ENCODE data around the gene GJB5. TPM values are rescaled to one million over a fixed set of nuclear protein-coding genes. Genes with fewer than 3 reads are reported as not detected.

The GJB5 gene
- total and polyA plus RNA-seq, 9 of the 15 experiments (the other 6 are each of a cell fraction or from before 2014, with no cell fraction given): 0.04 TPM; not detected in 8

DNA sequence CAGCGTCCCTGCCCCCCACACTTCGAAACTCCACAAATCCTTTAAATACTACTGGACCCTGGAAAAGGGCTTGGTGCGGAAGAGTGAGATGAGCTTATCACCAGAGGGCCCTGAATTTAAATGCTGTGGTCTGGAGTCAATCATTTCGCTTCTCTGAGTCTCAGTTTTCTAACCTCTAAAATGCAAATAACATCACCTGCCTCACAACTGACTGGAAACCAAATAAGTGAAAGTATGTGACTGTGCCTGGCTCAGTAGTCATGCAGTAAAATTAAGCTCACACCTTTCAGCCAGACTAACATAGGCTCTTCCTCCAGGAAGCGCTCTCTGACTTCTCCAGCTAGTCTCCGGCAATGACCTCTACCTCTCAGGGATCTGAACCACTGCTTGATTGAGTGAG lies 42.1 kb downstream of the GJB5 start:
- ChIA-PET CTCF (ENCODE audit: low intra/inter-chr PET ratio) (no interaction called here), POLR2A (interaction anchor here (0.6 to 1.2 kb wide), 2 partner anchors 16 to 39 kb away, joined by 4 read pairs; no protein-coding TSS in a partner anchor)
- BruUV-seq (replicated peaks): no TSS peak
- FAIRE-seq (no peak), DNase-seq (ENCODE audit: extremely low read depth in 1 of 4, low spot score in 3 of 4) (peak in 1 of 4 experiments; percentile 3), ATAC-seq (peak; percentile 32; the same call in 1 of the 3 replicates)
- Histone ChIP-seq H3K27ac (ENCODE audit: extremely low read depth, low read depth, low read length) (no peak overlapping the region), H2AFZ (ENCODE audit: low read depth, low read length) (no peak overlapping the region), H4K20me1 (replicated peaks; ENCODE audit: control insufficient read depth, insufficient read depth, low read length) (no peaks in the 10 kb centered on the region; the same call in 1 of the 2 replicates), H3K4me3 (no peak overlapping the region), H3K4me1 (replicated peaks in 1 of 2; ENCODE audit: control insufficient read depth in 2 of 2, insufficient read depth in 2 of 2, low read length in 2 of 2) (peaks cover 0 to 3% of the 10 kb centered on the region in 2 experiments; a peak in 1 of 5 replicates), H3K79me2 (ENCODE audit: control insufficient read depth, insufficient read depth, low read length) (no peaks in the 10 kb centered on the region), H3K4me2 (ENCODE audit: insufficient read depth, low read length) (no peak overlapping the region), H3K27me3 (ENCODE audit: control insufficient read depth in 2 of 2, insufficient read depth in 2 of 2, low read length in 2 of 2) (peaks cover 36 to 67% of the 10 kb centered on the region in 2 experiments), H3K36me3 (ENCODE audit: control insufficient read depth, insufficient read depth, low read length) (no peaks in the 10 kb centered on the region), H3K9ac (ENCODE audit: insufficient read depth in 1 of 2, low read depth in 2 of 2, low read length in 2 of 2) (no peak overlapping the region), H3K9me3 (replicated peaks; ENCODE audit: control insufficient read depth, insufficient read depth, low read depth, low read length) (no peaks in the 10 kb centered on the region), H3K9me1 (ENCODE audit: control insufficient read depth, insufficient read depth, low read length) (no peaks in the 10 kb centered on the region)
- intact Hi-C loops (cut with micrococcal nuclease) (no loop called here), in situ Hi-C loops (cut with MboI) (no loop called here)
- TF ChIP-seq RAD21 (CRISPR knock-in tag; conservative IDR thresholded peaks at IDR 0.05 in 1 of 2, IDR thresholded peaks at IDR 0.05 in 1 of 2) (peak in 1 of 2 experiments; percentile 26; a peak in 1 of 4 replicates), TEAD4 (IDR thresholded peaks at IDR 0.05; ENCODE audit: low read length) (no peak), TEAD4 (CRISPR knock-in tag; IDR thresholded peaks at IDR 0.05; ENCODE audit: borderline replicate concordance) (no peak), ZFP36 (IDR thresholded peaks at IDR 0.05; ENCODE audit: low read depth, low read length, partially characterized antibody) (peak; percentile 68)
- TF ChIP-seq, protein P1, sequence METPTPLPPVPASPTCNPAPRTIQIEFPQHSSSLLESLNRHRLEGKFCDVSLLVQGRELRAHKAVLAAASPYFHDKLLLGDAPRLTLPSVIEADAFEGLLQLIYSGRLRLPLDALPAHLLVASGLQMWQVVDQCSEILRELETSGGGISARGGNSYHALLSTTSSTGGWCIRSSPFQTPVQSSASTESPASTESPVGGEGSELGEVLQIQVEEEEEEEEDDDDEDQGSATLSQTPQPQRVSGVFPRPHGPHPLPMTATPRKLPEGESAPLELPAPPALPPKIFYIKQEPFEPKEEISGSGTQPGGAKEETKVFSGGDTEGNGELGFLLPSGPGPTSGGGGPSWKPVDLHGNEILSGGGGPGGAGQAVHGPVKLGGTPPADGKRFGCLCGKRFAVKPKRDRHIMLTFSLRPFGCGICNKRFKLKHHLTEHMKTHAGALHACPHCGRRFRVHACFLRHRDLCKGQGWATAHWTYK (CRISPR knock-in tag; IDR thresholded peaks at IDR 0.05): no peak
- TF ChIP-seq, protein P2, sequence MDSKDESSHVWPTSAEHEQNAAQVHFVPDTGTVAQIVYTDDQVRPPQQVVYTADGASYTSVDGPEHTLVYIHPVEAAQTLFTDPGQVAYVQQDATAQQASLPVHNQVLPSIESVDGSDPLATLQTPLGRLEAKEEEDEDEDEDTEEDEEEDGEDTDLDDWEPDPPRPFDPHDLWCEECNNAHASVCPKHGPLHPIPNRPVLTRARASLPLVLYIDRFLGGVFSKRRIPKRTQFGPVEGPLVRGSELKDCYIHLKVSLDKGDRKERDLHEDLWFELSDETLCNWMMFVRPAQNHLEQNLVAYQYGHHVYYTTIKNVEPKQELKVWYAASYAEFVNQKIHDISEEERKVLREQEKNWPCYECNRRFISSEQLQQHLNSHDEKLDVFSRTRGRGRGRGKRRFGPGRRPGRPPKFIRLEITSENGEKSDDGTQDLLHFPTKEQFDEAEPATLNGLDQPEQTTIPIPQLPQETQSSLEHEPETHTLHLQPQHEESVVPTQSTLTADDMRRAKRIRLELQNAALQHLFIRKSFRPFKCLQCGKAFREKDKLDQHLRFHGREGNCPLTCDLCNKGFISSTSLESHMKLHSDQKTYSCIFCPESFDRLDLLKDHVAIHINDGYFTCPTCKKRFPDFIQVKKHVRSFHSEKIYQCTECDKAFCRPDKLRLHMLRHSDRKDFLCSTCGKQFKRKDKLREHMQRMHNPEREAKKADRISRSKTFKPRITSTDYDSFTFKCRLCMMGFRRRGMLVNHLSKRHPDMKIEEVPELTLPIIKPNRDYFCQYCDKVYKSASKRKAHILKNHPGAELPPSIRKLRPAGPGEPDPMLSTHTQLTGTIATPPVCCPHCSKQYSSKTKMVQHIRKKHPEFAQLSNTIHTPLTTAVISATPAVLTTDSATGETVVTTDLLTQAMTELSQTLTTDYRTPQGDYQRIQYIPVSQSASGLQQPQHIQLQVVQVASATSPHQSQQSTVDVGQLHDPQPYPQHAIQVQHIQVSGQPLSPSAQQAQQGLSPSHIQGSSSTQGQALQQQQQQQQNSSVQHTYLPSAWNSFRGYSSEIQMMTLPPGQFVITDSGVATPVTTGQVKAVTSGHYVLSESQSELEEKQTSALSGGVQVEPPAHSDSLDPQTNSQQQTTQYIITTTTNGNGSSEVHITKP (IDR thresholded peaks at IDR 0.05; ENCODE audit: partially characterized antibody): peak; percentile 68
- TF ChIP-seq, protein P3, sequence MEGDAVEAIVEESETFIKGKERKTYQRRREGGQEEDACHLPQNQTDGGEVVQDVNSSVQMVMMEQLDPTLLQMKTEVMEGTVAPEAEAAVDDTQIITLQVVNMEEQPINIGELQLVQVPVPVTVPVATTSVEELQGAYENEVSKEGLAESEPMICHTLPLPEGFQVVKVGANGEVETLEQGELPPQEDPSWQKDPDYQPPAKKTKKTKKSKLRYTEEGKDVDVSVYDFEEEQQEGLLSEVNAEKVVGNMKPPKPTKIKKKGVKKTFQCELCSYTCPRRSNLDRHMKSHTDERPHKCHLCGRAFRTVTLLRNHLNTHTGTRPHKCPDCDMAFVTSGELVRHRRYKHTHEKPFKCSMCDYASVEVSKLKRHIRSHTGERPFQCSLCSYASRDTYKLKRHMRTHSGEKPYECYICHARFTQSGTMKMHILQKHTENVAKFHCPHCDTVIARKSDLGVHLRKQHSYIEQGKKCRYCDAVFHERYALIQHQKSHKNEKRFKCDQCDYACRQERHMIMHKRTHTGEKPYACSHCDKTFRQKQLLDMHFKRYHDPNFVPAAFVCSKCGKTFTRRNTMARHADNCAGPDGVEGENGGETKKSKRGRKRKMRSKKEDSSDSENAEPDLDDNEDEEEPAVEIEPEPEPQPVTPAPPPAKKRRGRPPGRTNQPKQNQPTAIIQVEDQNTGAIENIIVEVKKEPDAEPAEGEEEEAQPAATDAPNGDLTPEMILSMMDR (IDR thresholded peaks at IDR 0.05 in 2 of 3, conservative IDR thresholded peaks at IDR 0.05 in 1 of 3; ENCODE audit: insufficient read depth in 2 of 3, low read depth in 1 of 3, low read length in 3 of 3): peak in 1 of 3 experiments; percentile 10; a peak in 1 of 6 replicates
- WGBS (ENCODE audit: insufficient coverage, low coverage, missing lambda C conversion rate): 1% methylated on average over 6 of the region's 6 CpGs

All from K562 (cell line).